Measurements from ENCODE around the gene RYR2.

RYR2 gene

DNA sequence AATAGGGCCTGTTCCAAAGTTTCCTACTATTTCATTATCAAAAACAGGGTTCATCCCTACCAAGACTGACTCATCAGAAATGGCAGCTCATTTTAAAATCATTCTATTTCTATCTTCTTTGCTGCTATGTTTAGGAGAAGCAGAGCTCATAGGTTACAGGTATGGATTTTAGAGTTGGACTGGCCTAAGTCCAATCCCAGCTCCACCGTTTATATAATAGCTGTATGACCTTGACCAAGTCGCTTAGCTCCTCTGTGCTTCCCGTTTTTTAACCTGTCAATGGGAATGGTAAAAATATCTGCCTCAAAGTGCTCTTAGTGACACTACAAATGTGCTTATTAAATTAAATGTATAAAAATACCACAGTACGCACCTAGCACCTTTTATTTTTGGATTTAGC lies 436.1 kb downstream of the RYR2 start:
- TF ChIP-seq ZFX (IDR thresholded peaks at IDR 0.05) = no peak
- TF ChIP-seq, protein P1, sequence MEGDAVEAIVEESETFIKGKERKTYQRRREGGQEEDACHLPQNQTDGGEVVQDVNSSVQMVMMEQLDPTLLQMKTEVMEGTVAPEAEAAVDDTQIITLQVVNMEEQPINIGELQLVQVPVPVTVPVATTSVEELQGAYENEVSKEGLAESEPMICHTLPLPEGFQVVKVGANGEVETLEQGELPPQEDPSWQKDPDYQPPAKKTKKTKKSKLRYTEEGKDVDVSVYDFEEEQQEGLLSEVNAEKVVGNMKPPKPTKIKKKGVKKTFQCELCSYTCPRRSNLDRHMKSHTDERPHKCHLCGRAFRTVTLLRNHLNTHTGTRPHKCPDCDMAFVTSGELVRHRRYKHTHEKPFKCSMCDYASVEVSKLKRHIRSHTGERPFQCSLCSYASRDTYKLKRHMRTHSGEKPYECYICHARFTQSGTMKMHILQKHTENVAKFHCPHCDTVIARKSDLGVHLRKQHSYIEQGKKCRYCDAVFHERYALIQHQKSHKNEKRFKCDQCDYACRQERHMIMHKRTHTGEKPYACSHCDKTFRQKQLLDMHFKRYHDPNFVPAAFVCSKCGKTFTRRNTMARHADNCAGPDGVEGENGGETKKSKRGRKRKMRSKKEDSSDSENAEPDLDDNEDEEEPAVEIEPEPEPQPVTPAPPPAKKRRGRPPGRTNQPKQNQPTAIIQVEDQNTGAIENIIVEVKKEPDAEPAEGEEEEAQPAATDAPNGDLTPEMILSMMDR (conservative IDR thresholded peaks at IDR 0.05) = no peak
- H3K27ac ChIP-seq = no peak overlapping the region

DNA sequence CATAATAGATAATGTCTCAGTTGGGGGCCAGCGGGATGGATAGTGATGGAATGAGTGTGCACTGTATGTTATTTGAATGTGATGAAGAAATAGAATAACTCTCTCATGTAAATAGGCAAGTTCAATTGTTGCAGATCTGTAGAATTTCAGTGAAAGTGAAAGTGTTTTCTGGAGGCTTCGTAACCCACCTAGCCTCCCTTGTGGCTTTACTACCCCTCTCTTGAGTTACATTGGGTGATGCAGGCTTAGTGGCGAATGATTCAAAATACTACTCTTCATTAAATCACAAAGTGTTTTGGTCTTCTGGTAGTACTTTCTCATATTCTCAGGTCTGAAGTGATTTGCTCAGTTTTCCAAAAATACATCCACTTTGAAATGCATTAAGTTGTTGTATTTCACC lies 436.9 kb downstream of the RYR2 start:
- no peak overlapping the region for H3K27ac ChIP-seq
- TF ChIP-seq, protein P1 (conservative IDR thresholded peaks at IDR 0.05) = no peak
- TF ChIP-seq ZFX (IDR thresholded peaks at IDR 0.05) = no peak

DNA sequence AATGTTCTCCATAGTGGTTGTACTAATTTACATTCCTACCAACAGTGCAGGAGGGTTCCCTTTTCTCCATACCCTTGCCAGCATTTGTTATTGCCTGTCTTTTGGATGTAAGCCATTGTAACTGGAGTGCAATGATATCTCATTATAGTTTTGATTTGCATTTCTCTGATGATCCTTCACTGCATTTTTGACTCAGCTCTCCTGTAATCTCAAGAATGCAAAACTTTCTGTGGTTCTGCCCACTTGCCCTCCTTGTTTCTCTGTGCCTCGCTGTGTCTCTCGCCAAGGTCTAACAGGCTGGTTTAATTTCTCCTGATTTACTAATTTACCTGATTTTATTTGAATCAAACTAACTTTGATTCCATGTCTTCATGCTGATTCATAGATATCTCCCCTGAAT lies 440.8 kb downstream of the RYR2 start:
- H3K27ac ChIP-seq = no peak overlapping the region
- TF ChIP-seq, protein P1 (conservative IDR thresholded peaks at IDR 0.05) = no peak
- TF ChIP-seq ZFX (IDR thresholded peaks at IDR 0.05) = no peak

DNA sequence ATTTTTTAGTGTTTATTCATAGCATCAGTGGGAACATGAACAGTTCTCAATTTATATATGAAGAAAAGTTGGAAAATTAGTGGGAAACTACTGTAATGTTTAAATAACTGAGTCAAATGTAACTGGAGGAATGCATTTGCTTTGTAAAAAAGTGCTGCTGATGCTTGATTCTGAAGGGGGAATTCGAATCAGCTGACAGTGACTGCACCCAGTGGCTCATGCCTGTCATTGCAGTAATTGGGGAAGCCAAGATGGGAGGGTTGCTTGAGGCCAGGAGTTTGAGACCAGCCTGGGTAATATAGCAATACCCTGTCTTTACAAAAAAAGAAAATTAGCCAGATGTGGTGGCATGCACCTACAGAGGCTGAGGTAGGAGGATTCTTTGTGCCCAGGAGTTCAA lies 450.4 kb downstream of the RYR2 start:
- no peak overlapping the region for H3K27ac ChIP-seq
- TF ChIP-seq, protein P1 (conservative IDR thresholded peaks at IDR 0.05) = peak; percentile 27; the same call in 1 of the 2 replicates
- no peak for TF ChIP-seq ZFX (IDR thresholded peaks at IDR 0.05)

DNA sequence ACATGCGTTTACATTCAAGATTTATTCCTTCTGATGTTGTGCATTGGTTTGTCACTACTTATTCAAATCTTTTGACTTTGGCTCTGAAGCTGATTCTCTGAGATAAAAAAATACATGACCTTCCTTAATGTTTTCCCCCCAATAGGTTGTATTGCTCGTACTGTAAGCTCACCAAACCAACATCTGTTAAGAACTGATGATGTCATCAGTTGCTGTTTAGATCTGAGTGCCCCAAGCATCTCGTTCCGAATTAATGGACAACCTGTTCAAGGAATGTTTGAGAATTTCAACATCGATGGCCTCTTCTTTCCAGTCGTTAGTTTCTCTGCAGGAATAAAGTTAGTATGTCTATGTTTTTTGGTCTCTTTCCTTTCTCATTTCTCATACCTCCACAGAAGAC lies 458.6 kb downstream of the RYR2 start:
- TF ChIP-seq, protein P1 (conservative IDR thresholded peaks at IDR 0.05) = no peak
- no peak for TF ChIP-seq ZFX (IDR thresholded peaks at IDR 0.05)
- H3K27ac ChIP-seq = no peak overlapping the region

DNA sequence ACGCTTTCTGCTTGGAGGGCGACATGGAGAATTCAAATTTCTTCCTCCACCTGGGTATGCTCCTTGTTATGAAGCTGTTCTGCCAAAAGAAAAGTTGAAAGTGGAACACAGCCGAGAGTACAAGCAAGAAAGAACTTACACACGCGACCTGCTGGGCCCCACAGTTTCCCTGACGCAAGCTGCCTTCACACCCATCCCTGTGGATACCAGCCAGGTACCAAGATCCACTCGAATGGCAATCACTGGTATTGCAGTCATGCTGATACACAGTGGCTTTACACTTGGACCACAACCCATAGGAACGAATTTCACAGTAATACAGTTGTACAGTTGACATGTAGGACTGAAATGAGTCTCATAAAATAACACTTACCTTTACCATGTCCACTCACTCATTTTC lies 461.3 kb downstream of the RYR2 start:
- H3K27ac ChIP-seq = no peak overlapping the region
- TF ChIP-seq, protein P1 (conservative IDR thresholded peaks at IDR 0.05) = no peak
- TF ChIP-seq ZFX (IDR thresholded peaks at IDR 0.05) = no peak

DNA sequence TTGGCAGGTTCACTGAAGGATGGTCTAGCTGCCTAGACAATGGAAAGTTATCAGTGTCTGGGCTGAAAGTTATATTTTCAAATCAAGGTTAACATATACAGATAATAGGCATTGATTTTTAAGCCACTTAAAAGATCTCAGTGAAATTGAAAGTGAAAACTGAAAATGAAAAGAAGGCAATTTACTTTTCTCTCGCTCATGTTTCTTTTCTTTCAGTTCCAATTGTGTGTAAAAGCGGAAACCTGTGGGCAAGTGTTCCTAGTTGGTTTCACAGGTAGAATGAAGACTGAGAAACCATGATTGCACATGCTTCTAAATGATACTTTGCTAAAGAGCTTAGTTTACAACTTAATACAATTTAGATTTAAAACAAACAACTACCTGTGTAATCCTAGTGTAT lies 465.0 kb downstream of the RYR2 start:
- TF ChIP-seq, protein P1 (conservative IDR thresholded peaks at IDR 0.05) = no peak
- no peak for TF ChIP-seq ZFX (IDR thresholded peaks at IDR 0.05)
- no peak overlapping the region for H3K27ac ChIP-seq
